GM12875 (cell line): Measurements from ENCODE around the gene AP1G2.
"Not testable (repeated sequence)": the region's sequence is repeated elsewhere in the genome, so short reads cannot be mapped to it uniquely, and the experiment has no call there.

Experiments used
- H3K4me3 ChIP-seq: one replicate; pipeline ENCODE4 v1.5.1; 2011; ENCODE audit warnings: low read depth, low read length, control low read depth
- TF ChIP-seq, protein P1 (sequence below): IDR thresholded peaks from 2 replicates; pipeline ENCODE4 v1.5.1; 2011; ENCODE audit warnings: low read depth, mild to moderate bottlenecking, control low read depth, inconsistent platforms, low read length, moderate library complexity, borderline replicate concordance; ENCODE audit not compliant: insufficient read depth

Gene AP1G2

DNA sequence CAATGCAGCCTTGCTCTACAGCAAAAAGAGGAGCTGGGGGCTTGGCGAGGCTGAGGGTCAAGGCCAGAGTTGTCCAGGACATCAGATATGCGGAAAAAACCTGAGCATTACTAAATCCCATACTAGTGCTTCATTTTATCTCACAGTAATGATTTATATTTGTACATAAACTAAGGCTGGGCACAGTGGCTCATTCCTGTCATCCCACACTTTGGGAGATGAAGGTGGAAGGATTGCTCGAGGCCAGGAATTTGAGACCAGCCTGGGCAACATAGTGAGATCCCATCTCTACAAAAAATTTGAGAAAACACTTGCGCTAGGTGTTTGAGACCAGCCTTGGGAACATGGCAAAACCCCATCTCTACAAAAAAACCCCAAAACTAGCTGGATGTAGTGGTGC is 22.6 kb upstream of the AP1G2 start:
- TF ChIP-seq, protein P1, sequence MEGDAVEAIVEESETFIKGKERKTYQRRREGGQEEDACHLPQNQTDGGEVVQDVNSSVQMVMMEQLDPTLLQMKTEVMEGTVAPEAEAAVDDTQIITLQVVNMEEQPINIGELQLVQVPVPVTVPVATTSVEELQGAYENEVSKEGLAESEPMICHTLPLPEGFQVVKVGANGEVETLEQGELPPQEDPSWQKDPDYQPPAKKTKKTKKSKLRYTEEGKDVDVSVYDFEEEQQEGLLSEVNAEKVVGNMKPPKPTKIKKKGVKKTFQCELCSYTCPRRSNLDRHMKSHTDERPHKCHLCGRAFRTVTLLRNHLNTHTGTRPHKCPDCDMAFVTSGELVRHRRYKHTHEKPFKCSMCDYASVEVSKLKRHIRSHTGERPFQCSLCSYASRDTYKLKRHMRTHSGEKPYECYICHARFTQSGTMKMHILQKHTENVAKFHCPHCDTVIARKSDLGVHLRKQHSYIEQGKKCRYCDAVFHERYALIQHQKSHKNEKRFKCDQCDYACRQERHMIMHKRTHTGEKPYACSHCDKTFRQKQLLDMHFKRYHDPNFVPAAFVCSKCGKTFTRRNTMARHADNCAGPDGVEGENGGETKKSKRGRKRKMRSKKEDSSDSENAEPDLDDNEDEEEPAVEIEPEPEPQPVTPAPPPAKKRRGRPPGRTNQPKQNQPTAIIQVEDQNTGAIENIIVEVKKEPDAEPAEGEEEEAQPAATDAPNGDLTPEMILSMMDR = no peak
- no peak overlapping the region for H3K4me3 ChIP-seq

DNA sequence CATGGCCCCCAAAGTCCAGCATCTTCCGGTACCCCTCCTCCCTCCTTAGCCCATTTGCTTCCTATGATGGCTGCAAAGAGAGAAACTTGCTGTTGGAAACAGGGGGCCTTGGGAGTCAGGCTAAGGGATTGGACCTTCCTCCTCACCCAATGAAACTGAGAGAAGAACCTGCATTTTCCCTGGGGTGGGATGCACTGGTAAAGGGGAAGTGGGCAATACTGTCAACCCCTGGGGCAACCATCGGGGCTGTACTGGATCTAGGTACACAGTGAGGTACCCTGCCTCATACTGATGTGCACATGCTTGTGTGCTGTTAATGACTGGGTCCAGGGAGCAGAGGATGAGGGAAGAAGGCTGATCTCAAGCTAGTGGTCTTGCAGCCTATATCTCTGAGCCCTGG is 22.0 kb upstream of the AP1G2 start:
- TF ChIP-seq, protein P1 = no peak
- H3K4me3 ChIP-seq = no peak overlapping the region

DNA sequence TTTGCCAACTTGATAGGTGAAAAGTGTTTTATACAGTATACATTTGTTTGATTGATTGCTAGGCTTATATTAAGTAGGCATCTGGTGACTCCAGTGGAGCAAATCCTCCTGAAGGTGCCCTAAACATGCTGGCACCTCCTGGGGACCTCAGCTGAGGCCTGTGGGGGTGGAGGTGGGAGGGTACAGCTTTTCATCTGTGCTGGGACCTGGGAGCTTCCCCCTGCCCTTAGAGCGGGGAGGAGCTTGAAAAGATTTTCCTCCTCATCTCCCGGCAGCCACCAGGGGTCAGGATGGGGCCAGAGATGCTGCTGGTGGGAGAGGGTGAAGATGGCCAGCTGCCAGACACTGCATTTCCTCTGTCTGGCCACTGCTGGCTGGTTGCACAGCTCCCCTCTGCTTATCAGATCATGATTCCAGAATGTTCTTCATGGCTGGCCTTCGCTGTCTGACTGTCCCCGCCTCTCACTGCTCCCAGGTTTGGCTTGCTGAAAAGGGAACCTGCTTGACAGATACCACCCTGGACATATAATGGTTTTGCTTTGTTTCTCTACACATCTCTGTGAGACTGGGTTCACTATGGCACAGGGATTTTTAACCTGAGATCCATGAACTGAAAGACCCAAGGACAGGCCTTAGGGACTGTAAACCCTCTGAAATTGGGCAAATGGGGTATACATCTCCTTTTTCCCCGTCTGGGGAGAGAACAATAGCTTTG is 21.4 kb upstream of the AP1G2 start:
- TF ChIP-seq, protein P1 = peak; percentile 93
- H3K4me3 ChIP-seq = no peak overlapping the region

DNA sequence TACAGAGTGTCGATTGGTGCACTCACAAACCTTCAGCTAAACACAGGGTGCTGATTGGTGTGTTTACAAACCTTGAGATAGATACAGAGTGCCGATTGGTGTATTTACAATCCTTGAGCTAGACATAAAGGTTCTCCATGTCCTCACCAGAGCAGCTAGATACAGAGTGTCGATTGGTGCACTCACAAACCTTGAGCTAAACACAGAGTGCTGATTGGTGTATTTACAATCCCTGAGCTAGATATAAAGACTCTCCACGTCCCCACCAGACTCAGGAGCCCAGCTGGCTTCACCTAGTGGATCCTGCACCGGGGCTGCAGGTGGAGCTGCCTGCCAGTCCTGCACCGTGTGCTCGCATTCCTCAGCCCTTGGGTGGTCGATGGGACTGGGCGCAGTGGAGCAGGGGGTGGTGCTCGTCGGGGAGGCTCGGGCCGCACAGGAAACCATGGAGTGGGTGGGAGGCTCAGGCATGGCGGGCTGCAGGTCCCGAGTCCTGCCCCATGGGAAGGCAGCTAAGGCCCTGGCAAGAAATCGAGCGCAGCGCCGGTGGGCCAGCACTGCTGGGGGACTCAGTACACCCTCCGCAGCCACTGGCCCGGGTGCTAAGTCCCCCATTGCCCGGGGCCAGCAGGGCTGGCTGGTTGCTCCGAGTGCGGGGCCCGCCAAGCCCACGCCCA is 17.1 kb upstream of the AP1G2 start:
- H3K4me3 ChIP-seq = not testable (repeated sequence)

DNA sequence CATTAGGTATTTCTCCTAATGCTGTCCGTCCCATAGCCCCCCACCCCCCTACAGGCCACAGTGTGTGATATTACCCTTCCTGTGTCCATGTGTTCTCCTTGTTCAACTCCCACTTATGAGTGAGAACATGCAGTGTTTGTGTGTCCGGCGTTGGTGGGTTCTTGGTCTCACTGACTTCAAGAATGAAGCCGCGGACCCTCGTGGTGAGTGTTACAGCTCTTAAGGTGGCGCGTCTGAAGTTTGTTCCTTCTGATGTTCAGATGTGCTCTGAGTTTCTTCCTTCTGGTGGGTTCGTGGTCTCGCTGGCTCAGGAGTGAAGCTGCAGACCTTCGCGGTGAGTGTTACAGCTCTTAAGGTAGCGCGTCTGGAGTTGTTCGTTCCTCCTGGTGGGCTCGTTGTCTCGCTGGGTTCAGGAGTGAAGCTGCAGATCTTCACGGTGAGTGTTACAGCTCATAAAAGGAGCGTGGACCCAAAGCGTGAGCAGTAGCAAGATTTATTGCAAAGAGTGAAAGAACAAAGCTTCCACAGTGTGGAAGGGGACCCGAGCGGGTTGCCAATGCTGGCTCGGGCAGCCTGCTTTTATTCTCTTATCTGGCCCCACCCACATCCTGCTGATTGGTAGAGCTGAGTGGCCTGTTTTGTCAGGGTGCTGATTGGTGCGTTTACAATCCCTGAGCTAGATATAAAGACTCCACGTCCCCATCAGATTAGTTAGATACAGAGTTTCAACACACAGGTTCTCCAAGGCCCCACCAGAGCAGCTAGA is 16.4 kb upstream of the AP1G2 start:
- H3K4me3 ChIP-seq = not testable (repeated sequence)

DNA sequence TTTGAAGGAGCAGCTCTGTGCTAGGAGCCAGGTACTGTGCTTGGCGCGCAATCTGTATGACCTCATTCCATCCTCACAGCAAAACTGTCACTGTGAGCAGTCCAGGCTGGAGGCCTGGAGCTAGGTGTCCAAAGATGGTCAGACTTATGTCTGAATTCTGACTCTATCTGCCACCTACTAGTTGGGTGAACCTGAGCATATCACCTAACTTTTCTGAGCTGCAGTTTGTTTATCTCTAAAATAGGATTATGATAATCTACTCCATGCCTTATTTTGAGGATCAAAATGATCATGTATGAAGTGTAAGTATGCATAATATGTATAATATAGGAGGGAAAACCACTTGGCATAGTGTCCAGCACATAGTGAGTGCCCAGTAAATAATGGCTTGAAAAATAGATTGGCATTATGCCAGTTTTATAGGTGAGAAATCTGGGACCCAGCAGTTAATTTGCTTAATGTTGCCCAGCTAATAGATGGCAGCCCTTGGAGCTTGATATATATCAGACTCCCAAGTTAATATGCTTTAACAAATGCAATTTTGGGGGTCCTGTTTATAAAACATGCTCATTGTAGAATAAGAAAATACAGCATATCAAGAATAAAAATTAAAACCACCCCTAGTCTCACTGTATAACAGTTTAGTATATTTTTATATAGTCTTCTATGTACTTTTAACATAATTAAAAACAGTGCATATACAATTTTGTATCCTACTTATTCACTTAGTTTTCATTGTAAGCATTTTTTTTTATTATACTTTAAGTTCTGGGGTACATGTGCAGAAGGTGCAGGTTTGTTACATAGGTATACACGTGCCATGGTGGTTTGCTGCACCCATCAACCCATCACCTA is 15.5 kb upstream of the AP1G2 start:
- TF ChIP-seq, protein P1 = no peak
- no peak overlapping the region for H3K4me3 ChIP-seq

DNA sequence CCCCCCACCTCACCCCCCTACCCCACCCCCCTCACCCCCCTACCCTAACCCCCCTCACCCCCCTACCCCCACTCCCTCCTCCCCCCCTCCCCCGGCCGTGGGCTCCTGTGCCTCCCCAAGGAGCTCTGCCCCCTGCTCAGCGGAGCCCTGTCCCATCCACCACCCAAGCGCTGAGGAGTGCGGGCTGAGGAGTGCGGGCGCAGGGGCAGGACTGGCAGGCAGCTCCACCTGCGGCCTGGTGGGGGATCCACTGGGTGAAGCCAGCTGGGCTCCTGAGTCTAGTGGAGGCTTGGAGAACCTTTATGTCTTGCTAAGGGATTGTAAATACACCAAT is 13.3 kb upstream of the AP1G2 start:
- TF ChIP-seq, protein P1 = no peak
- no peak overlapping the region for H3K4me3 ChIP-seq
